GM19193 (cell line): Measurements from ENCODE around the gene FTSJ1.

ENCODE experiments used
- POLR2A ChIP-seq: IDR thresholded peaks from 4 replicates; pipeline ENCODE4 v1.6.1; 2011; ENCODE audit not compliant: insufficient read depth, insufficient read length; ENCODE audit errors: extremely low read depth

FTSJ1 gene

GRCh38 chrX:48533165-48533564, 57.2 kb downstream of the FTSJ1 start:
- TF ChIP-seq POLR2A, result no peak
